Fibroblast of pulmonary artery (primary cell): ENCODE results near the gene SEC31A.

Source experiments
- DNase-seq: peaks from one replicate; pipeline ENCODE4 v3.0.0-alpha.2; 2010; ENCODE audit warnings: low read depth
- H3K4me3 ChIP-seq: replicated peaks from 2 replicates; pipeline ENCODE4 v1.5.1; 2011; ENCODE audit warnings: low read depth, mild to moderate bottlenecking, control low read depth, low read length, moderate library complexity
- CTCF ChIP-seq: IDR thresholded peaks from 2 replicates; pipeline ENCODE4 v1.5.1; 2011; ENCODE audit warnings: mild to moderate bottlenecking, control low read depth, low read length, inconsistent platforms; ENCODE audit errors: missing control alignments

Gene SEC31A

DNA sequence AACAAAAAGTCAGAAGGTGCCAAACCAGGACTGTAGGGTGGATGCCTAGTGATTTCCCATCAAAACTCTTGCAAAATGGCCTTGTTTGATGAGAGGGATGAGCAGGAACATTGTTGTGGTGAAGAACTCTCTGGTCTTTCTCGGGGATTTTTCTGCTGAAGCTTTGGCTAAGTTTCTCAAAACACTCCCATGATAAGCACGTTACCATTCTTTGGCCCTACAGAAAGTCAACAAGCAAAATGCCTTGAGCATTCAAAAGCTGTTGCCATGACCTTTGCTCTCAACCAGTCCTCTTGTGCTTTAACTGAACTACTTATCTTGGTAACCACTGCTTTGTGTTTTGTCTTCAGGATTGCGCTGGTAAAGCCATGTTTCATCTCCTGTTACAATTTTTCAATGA is 3.0 kb upstream of the SEC31A start:
- TF ChIP-seq CTCF: no peak

GRCh38 chr4:82892467-82892802 is 1.5 kb upstream of the SEC31A start:
- no peak for DNase-seq
- no peak overlapping the region for H3K4me3 ChIP-seq
- no peak for TF ChIP-seq CTCF

More for the DNA sequence above, 3.0 kb upstream of the SEC31A start:
- peak; percentile 52 for DNase-seq
- H3K4me3 ChIP-seq: no peak overlapping the region

GRCh38 chr4:82891707-82892466 is 934 bp upstream of the SEC31A start:
- peak overlapping the region; percentile 83 for H3K4me3 ChIP-seq
- DNase-seq: no peak
- no peak for TF ChIP-seq CTCF

GRCh38 chr4:82890528-82890900 is 439 bp downstream of the SEC31A start:
- peak overlapping the region; percentile 83 for H3K4me3 ChIP-seq
- no peak for DNase-seq
- no peak for TF ChIP-seq CTCF

DNA sequence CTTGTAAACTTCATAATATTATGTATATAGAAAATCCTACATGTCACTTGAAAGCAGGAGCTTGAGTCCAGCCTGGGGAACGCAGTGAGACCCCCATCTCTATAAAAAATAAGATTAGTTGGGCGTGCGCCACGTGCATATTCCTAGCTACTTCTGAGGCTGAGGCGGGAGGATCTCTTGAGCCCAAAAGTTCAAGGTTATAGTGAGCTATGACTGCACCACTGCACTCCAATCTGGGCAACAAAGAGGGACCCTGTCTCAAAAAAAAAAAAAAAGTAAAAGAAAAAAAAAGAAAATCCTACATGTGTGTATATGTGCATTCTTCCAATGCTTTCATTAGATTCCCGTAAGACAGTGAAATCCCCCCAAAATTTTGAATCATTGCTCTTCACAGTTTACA is 1.7 kb downstream of the SEC31A start:
- TF ChIP-seq CTCF: no peak
- no peak for DNase-seq
- H3K4me3 ChIP-seq: peak overlapping the region; percentile 83

DNA sequence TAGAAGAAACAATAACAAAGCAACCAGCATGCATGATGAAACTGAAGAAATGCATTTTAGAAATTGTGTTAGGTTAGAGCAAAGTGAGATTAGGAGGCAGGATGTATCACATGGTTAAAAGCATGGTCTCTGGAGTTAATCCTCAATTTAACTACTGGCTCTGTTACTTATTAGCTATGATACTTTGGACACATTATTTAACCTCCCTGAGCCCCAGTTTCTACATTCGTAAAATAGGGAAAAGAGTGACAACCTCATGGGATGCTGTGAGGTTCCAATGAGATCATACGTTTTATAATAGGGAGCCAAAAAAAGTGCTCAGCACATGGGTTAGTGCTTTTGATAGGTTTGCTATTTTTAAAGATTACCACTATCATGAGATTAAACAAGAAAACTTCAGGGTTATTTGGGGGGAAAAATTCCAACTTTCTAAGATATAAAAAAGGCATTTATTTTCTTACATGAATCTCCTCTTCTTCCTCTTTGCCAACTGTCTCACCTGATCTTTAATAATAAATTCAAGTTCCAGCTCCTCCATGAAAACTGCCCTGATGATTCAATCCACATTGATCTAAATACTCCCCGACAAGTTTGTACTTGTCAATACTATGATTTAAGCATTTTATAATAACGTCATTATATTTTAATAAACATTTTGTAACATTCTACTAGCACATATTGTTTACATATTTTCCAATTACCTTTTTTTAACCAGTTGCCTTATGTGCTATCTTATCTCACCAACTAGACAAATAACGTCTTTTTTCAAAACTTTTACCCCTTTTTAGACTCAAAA is 4.6 kb downstream of the SEC31A start:
- TF ChIP-seq CTCF: no peak
- peak overlapping the region; percentile 36 for H3K4me3 ChIP-seq
- no peak for DNase-seq
